HepG2 (cell line): ENCODE measurements around the gene C11orf68. TPM values are rescaled to one million over a fixed set of nuclear protein-coding genes. Genes with fewer than 3 reads are reported as not detected.

Experiments
- DNMT1 ChIP-seq: sonication (generic); formaldehyde crosslinking; IDR thresholded peaks from 2 replicates; pipeline ENCODE4 v1.5.1; 2020; ENCODE audit warnings: mild to moderate bottlenecking, missing genetic modification reagents
- FIP1L1 ChIP-seq: fragments of 200-400 bp; formaldehyde crosslinking; IDR thresholded peaks from 2 replicates; pipeline ENCODE4 v1.6.1; 2018; ENCODE audit warnings: low read depth, mild to moderate bottlenecking, low read length, moderate library complexity, borderline replicate concordance; ENCODE audit not compliant: insufficient read depth
- HMG20B ChIP-seq: conservative IDR thresholded peaks from 2 replicates; pipeline ENCODE4 v1.6.1; 2016; ENCODE audit warnings: missing genetic modification reagents, missing compliant biosample characterization
- REPIN1 ChIP-seq: sonication (generic); formaldehyde crosslinking; IDR thresholded peaks from 2 replicates; pipeline ENCODE4 v1.8.0; 2022; ENCODE audit warnings: missing genetic modification reagents, low read depth, mild to moderate bottlenecking, borderline replicate concordance
- SP2 ChIP-seq: sonication (generic); formaldehyde crosslinking; IDR thresholded peaks from 2 replicates; pipeline ENCODE4 v1.5.1; 2020; ENCODE audit warnings: mild to moderate bottlenecking, missing genetic modification reagents
- ZFP36L1 ChIP-seq: sonication (generic); formaldehyde crosslinking; IDR thresholded peaks from 2 replicates; pipeline ENCODE4 v1.8.0; 2022; ENCODE audit warnings: mild to moderate bottlenecking, missing genetic modification reagents, moderate library complexity
- ZNF446 ChIP-seq: sonication (generic); formaldehyde crosslinking; IDR thresholded peaks from 2 replicates; pipeline ENCODE4 v1.5.0; 2020; ENCODE audit warnings: mild to moderate bottlenecking, missing genetic modification reagents
- ZNF773 ChIP-seq: sonication (generic); formaldehyde crosslinking; IDR thresholded peaks from 2 replicates; pipeline ENCODE4 v1.4.0; 2020; ENCODE audit warnings: missing genetic modification reagents, borderline replicate concordance
- ZNF879 ChIP-seq: sonication (generic); formaldehyde crosslinking; IDR thresholded peaks from 2 replicates; pipeline ENCODE4 v1.8.1; 2023; ENCODE audit warnings: missing genetic modification reagents
- polyA plus RNA-seq, 8 experiments: library from polyadenylated mRNA; depleted of rRNA in 3 of 8; stranded (reverse) in 7 of 8; unstranded in 1 of 8; fragments of >200 nt; fragmentation: Illumina TruSeq in 4 of 8; extraction: Trizol in 4 of 8; gene quantifications; 2 replicates each; pipeline versions ENCODE4 v1.2.1 to v1.2.3, GENCODE V29; 2011 to 2016; ENCODE audit warnings: low read depth in 4 of 8, missing spikeins in 1 of 8, mixed read lengths in 1 of 8; ENCODE audit not compliant: insufficient read depth in 1 of 8
- total RNA-seq, 5 experiments: library from RNA; depleted of rRNA; stranded (reverse); fragments of >200 nt; fragmentation: Illumina TruSeq; extraction: Trizol; gene quantifications; 2 replicates each; pipeline ENCODE4 v1.2.3, GENCODE V29; 2016; ENCODE audit warnings: low read depth in 1 of 5
- TF ChIP-seq, protein P1 (sequence below): sonication (generic); formaldehyde crosslinking; IDR thresholded peaks from 2 replicates; pipeline ENCODE4 v1.4.0; 2020; ENCODE audit warnings: missing genetic modification reagents, mild to moderate bottlenecking, borderline replicate concordance
- TF ChIP-seq, protein P2 (sequence below): IDR thresholded peaks from 2 replicates; pipeline ENCODE4 v1.6.1; 2016
- TF ChIP-seq, protein P3 (sequence below): sonication (generic); formaldehyde crosslinking; IDR thresholded peaks from 2 replicates; pipeline ENCODE4 v1.8.1; 2023; ENCODE audit warnings: missing genetic modification reagents, inconsistent platforms, borderline replicate concordance
- TF ChIP-seq, protein P4 (sequence below): sonication (generic); formaldehyde crosslinking; IDR thresholded peaks from 2 replicates; pipeline ENCODE4 v1.4.0; 2020; ENCODE audit warnings: missing genetic modification reagents
- TF ChIP-seq, protein P5 (sequence below): sonication (generic); formaldehyde crosslinking; IDR thresholded peaks from 2 replicates; pipeline ENCODE4 v1.4.0; 2020; ENCODE audit warnings: missing genetic modification reagents
- TF ChIP-seq, protein P6 (sequence below): IDR thresholded peaks from 2 replicates; pipeline ENCODE4 v1.6.1; 2016; ENCODE audit warnings: missing biosample characterization, missing genetic modification reagents, low read depth

C11orf68 gene
- total and polyA plus RNA-seq, 2 of the 13 experiments (the other 11 are each of a cell fraction or from before 2014, with no cell fraction given): 8.4 to 28.3 TPM

DNA sequence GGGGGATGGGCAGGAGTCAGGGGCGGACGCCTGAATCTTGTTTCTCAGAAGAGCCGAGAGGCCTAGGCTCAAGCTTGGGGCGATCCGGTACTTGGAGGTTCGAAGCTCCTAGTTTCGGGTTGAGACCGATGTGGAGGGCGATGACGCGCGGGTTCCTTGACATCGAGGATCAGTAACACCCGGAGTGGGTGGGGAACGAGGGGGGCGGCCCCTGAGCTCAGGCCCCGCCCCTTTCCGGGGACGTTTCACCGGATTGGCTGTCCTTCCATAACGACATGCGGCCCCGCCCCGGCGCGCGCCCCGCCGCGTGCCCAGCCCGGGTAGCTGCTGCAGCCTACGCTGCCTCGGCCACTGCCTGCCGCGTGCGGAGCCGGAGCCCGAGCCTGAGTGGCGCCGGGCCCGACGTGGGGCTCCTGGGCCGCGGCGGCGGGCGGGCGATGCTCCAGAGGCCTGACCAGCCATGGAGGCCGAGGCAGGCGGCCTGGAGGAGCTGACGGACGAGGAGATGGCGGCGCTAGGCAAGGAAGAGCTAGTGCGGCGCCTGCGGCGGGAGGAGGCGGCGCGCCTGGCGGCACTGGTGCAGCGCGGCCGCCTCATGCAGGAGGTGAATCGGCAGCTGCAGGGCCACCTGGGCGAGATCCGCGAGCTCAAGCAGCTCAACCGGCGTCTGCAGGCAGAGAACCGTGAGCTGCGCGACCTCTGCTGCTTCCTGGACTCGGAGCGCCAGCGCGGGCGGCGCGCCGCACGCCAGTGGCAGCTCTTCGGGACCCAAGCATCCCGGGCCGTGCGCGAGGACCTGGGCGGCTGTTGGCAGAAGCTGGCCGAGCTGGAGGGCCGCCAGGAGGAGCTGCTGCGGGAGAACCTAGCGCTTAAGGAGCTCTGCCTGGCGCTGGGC lies 28.3 kb downstream of the C11orf68 start, which contains the start of gene CCDC85B (continued):
- TF ChIP-seq, protein P1, sequence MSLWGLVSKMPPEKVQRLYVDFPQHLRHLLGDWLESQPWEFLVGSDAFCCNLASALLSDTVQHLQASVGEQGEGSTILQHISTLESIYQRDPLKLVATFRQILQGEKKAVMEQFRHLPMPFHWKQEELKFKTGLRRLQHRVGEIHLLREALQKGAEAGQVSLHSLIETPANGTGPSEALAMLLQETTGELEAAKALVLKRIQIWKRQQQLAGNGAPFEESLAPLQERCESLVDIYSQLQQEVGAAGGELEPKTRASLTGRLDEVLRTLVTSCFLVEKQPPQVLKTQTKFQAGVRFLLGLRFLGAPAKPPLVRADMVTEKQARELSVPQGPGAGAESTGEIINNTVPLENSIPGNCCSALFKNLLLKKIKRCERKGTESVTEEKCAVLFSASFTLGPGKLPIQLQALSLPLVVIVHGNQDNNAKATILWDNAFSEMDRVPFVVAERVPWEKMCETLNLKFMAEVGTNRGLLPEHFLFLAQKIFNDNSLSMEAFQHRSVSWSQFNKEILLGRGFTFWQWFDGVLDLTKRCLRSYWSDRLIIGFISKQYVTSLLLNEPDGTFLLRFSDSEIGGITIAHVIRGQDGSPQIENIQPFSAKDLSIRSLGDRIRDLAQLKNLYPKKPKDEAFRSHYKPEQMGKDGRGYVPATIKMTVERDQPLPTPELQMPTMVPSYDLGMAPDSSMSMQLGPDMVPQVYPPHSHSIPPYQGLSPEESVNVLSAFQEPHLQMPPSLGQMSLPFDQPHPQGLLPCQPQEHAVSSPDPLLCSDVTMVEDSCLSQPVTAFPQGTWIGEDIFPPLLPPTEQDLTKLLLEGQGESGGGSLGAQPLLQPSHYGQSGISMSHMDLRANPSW (CRISPR knock-in tag): no peak
- TF ChIP-seq ZFP36L1 (CRISPR knock-in tag) (peak; percentile 89; the same call in 1 of the 2 replicates), HMG20B (CRISPR knock-in tag) (no peak), FIP1L1 (0 out of 2 replicates have a peak, but pooled peaks have one; percentile 22), ZNF773 (CRISPR knock-in tag) (peak; percentile 75; the same call in 1 of the 2 replicates), REPIN1 (peak; percentile 82), SP2 (CRISPR knock-in tag) (peak; percentile 57), ZNF446 (CRISPR knock-in tag) (peak; percentile 81), ZNF879 (CRISPR knock-in tag) (peak; percentile 66; the same call in 1 of the 2 replicates), DNMT1 (CRISPR knock-in tag) (peak; percentile 63; the same call in 1 of the 2 replicates)
- TF ChIP-seq, protein P2, sequence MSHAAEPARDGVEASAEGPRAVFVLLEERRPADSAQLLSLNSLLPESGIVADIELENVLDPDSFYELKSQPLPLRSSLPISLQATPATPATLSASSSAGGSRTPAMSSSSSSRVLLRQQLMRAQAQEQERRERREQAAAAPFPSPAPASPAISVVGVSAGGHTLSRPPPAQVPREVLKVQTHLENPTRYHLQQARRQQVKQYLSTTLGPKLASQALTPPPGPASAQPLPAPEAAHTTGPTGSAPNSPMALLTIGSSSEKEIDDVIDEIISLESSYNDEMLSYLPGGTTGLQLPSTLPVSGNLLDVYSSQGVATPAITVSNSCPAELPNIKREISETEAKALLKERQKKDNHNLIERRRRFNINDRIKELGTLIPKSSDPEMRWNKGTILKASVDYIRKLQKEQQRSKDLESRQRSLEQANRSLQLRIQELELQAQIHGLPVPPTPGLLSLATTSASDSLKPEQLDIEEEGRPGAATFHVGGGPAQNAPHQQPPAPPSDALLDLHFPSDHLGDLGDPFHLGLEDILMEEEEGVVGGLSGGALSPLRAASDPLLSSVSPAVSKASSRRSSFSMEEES (CRISPR knock-in tag): no peak; the same call in 1 of the 2 replicates
- TF ChIP-seq, protein P3, sequence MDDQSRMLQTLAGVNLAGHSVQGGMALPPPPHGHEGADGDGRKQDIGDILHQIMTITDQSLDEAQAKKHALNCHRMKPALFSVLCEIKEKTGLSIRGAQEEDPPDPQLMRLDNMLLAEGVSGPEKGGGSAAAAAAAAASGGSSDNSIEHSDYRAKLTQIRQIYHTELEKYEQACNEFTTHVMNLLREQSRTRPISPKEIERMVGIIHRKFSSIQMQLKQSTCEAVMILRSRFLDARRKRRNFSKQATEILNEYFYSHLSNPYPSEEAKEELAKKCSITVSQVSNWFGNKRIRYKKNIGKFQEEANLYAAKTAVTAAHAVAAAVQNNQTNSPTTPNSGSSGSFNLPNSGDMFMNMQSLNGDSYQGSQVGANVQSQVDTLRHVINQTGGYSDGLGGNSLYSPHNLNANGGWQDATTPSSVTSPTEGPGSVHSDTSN (CRISPR knock-in tag): 0 out of 2 replicates have a peak, but pooled peaks have one; percentile 23
- TF ChIP-seq, protein P4, sequence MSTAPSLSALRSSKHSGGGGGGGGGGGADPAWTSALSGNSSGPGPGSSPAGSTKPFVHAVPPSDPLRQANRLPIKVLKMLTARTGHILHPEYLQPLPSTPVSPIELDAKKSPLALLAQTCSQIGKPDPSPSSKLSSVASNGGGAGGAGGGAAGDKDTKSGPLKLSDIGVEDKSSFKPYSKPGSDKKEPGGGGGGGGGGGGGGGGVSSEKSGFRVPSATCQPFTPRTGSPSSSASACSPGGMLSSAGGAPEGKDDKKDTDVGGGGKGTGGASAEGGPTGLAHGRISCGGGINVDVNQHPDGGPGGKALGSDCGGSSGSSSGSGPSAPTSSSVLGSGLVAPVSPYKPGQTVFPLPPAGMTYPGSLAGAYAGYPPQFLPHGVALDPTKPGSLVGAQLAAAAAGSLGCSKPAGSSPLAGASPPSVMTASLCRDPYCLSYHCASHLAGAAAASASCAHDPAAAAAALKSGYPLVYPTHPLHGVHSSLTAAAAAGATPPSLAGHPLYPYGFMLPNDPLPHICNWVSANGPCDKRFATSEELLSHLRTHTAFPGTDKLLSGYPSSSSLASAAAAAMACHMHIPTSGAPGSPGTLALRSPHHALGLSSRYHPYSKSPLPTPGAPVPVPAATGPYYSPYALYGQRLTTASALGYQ: peak; percentile 35; the same call in 1 of the 2 replicates
- TF ChIP-seq, protein P5, sequence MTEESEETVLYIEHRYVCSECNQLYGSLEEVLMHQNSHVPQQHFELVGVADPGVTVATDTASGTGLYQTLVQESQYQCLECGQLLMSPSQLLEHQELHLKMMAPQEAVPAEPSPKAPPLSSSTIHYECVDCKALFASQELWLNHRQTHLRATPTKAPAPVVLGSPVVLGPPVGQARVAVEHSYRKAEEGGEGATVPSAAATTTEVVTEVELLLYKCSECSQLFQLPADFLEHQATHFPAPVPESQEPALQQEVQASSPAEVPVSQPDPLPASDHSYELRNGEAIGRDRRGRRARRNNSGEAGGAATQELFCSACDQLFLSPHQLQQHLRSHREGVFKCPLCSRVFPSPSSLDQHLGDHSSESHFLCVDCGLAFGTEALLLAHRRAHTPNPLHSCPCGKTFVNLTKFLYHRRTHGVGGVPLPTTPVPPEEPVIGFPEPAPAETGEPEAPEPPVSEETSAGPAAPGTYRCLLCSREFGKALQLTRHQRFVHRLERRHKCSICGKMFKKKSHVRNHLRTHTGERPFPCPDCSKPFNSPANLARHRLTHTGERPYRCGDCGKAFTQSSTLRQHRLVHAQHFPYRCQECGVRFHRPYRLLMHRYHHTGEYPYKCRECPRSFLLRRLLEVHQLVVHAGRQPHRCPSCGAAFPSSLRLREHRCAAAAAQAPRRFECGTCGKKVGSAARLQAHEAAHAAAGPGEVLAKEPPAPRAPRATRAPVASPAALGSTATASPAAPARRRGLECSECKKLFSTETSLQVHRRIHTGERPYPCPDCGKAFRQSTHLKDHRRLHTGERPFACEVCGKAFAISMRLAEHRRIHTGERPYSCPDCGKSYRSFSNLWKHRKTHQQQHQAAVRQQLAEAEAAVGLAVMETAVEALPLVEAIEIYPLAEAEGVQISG (CRISPR knock-in tag): peak; percentile 80
- TF ChIP-seq, protein P6, sequence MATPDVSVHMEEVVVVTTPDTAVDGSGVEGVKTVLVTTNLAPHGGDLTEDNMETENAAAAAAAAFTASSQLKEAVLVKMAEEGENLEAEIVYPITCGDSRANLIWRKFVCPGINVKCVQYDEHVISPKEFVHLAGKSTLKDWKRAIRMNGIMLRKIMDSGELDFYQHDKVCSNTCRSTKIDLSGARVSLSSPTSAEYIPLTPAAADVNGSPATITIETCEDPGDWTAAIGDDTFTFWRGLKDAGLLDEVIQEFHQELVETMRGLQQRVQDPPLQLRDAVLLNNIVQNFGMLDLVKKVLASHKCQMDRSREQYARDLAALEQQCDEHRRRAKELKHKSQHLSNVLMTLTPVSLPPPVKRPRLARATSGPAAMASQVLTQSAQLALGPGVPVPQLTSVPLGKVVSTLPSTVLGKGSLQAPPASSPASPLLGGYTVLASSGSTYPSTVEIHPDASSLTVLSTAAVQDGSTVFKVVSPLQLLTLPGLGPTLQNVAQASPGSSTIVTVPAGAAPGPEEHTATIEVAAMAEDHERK (CRISPR knock-in tag): no peak
